Stimulated activated naive CD8-positive, alpha-beta T cell treated with anti-CD3 and anti-CD28 coated beads, Interleukin-15, Interleukin-2, amounts not matched to agents 100 ng/mL and 50 ng/mL, for 24 hours (primary cell): ENCODE data around the gene ITPK1.

Experiments
- H3K27ac Mint-ChIP-seq: one replicate; pipeline ENCODE4 v1.8.0; 2021; ENCODE audit warnings: mild to moderate bottlenecking, mixed read lengths
- H3K27me3 Mint-ChIP-seq: one replicate; pipeline ENCODE4 v1.8.0; 2021; ENCODE audit warnings: mixed read lengths
- H3K36me3 Mint-ChIP-seq: one replicate; pipeline ENCODE4 v1.8.0; 2021; ENCODE audit warnings: low read depth, mixed read lengths
- H3K4me1 Mint-ChIP-seq: one replicate; pipeline ENCODE4 v1.8.0; 2021; ENCODE audit warnings: low read depth, mixed read lengths
- H3K4me3 Mint-ChIP-seq: one replicate; pipeline ENCODE4 v1.8.0; 2021; ENCODE audit warnings: mild to moderate bottlenecking, mixed read lengths
- H3K9me3 Mint-ChIP-seq: one replicate; pipeline ENCODE4 v1.8.0; 2021; ENCODE audit warnings: mixed read lengths

The ITPK1 gene

DNA sequence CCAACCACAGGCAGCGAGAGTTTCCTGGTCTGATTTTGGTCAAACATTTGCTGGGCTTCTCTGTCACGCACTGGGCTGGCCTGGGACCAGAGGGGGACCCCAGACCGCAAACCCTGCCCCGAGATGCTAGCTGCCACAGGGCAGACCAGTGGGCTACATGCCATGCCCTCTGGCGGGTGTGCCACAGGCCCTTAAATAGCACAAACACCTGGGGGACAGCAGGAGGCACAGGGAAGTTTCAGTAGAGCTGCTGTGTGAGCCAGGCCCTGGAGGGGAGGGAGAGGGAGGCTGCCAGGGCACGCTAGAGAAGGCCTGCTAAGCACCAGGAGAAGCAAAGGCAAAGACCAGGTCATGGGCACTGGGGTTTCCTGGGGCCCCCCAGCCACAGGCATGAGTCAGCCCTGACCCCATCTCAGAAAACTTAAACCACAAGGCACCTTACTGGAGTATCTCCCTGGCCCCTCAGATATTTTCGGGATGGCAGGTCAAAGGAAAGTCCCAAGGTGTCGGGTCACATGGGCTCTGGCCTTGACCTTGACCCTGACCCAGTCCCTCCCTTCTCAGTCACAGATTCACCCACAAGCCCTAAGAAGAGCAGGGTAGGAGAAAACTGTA is 29.2 kb downstream of the ITPK1 start:
- no peaks in the 10 kb centered on the region for H3K27me3 Mint-ChIP-seq
- no peaks in the 10 kb centered on the region for H3K36me3 Mint-ChIP-seq
- H3K4me1 Mint-ChIP-seq = peaks cover 80% of the 10 kb centered on the region
- no peaks in the 10 kb centered on the region for H3K9me3 Mint-ChIP-seq
- H3K27ac Mint-ChIP-seq = peak overlapping the region; percentile 72
- H3K4me3 Mint-ChIP-seq = peak overlapping the region; percentile 35

DNA sequence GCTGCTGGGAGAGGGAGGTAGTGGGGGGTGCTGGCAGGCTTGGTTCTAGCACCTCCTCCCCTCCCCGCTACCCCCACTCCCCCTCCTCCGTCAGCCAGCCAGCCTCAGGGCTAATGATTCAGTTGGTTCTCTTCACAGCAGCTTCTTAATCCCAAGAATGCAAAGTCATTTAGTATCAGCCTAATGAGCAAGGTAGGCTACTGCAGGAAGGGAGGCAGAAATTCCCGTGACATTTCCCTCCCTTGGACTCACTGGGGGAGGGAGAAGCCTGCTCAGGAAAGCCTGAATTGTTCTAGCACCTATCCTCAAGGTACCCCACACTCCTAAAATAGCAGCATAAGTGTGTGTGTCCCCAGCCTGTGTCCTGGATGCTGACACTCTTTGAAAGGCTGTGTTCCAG is 29.8 kb downstream of the ITPK1 start:
- H3K4me3 Mint-ChIP-seq = peak overlapping the region; percentile 35
- no peaks in the 10 kb centered on the region for H3K27me3 Mint-ChIP-seq
- peak overlapping the region; percentile 72 for H3K27ac Mint-ChIP-seq
- peaks cover 77% of the 10 kb centered on the region for H3K4me1 Mint-ChIP-seq
- H3K36me3 Mint-ChIP-seq = no peaks in the 10 kb centered on the region
- H3K9me3 Mint-ChIP-seq = no peaks in the 10 kb centered on the region

DNA sequence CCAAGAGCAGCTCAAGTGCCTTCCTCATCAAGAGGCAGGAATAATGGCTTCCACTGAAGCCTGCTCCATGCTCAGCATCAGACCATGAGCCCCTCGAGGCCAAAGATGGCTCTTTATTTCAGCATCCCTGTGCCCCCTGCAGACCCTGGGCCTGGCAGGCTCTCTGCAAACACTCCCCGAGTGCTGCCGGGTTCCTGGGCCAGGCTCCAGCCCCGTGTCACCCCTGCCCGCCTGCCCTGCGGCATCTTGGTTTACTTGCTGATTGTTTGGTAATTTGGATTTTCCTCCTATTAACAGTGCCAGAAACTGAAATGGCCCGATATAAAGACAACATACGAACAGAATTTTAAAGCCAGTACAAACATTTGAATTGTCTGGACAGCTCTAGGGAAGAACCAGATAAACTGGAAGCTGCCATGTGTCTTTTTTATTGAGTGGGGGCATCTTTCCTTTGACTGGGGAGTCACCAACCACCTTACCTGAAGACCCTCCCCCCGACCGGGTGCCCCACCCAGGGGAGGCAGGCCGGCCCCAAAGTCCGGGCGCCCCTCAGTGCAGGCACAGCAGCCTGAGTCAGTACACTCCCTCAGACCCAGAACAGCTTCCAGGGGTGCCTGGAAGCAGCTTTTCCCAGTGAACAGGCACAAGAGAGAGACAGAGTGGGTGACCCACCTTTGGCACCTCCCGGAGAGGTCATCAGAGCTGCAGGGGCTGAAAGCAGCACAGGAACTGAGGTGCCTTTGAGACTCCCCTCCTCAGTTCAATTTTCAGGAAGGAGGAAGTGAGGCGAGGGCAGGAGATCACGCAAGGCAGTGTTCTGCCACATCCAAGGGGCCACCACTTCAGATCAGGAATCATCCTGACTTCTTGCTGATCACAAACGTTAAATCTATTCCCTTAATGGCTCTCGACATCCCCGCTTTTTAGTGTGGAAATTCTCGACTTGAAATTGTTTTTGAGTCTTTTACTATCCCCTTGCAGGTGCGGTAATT is 30.6 kb downstream of the ITPK1 start:
- Mint-ChIP-seq H3K27ac (peak overlapping the region; percentile 41), H3K4me3 (no peak overlapping the region), H3K4me1 (peaks cover 70% of the 10 kb centered on the region), H3K36me3 (no peaks in the 10 kb centered on the region), H3K27me3 (no peaks in the 10 kb centered on the region), H3K9me3 (no peaks in the 10 kb centered on the region)

DNA sequence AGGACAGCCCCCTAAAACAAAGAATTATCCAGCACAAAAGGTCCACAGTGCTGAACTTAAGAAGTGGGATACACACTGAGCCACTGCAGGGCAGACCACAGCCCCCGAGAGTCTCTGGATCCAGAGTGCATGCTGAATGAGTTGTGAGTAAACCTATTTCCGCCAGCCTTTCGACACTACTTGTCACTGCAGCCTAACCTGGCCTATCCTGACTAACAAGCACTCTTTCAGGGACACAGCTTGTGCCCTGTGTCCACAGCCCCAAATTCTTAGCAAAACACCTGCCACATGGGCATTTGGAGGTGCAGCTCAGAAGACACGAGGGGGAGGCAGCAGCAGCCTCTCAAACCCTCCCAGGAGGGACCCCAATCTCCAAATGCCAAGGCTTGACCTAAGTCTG is 31.3 kb downstream of the ITPK1 start:
- Mint-ChIP-seq H3K4me3 (no peak overlapping the region), H3K27ac (peak overlapping the region; percentile 31), H3K27me3 (no peaks in the 10 kb centered on the region), H3K36me3 (no peaks in the 10 kb centered on the region), H3K9me3 (no peaks in the 10 kb centered on the region), H3K4me1 (peaks cover 72% of the 10 kb centered on the region)

DNA sequence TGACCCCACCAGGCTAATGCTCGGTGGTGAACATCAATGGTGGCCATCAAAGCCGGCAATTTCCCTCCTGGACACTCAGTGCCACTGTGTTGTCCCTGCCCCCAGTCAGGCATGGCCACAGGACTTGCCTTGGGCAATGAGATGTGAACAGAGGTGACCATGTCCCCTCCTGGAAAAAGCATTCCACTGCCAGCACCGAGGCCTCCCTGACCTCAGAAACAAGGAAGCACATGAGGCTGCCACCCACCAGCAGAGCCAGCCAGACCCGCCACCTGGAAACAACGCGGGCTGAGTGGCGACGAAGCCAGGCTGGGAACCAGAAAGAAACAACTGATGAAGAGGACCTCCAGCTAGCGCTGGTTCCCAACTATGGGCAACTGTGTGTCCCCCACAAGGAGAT is 31.8 kb downstream of the ITPK1 start:
- Mint-ChIP-seq H3K36me3 (no peaks in the 10 kb centered on the region), H3K9me3 (no peaks in the 10 kb centered on the region), H3K27me3 (no peaks in the 10 kb centered on the region), H3K4me1 (peaks cover 77% of the 10 kb centered on the region), H3K27ac (peak overlapping the region; percentile 70), H3K4me3 (no peak overlapping the region)

DNA sequence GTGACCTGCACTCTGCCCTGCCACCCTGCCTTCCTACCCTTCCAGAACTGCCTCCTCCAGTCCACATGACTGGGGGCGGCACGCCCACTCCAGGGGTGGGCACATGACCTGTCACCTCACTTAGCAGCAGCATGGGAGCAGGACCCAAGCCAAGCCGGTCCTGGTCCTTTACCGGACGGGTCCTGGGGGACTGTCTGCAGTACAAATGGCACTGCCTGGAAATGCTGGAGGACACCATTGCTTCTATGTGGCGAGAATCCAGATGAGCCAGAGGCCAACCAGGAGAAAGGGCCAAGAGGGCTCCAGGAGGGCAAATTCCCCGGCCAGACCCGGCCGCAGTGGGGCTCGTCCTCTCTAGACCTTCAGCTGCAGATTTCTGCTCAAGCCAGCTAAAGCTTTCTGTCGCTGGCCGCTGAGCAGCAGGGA is 33.1 kb downstream of the ITPK1 start:
- H3K9me3 Mint-ChIP-seq = no peaks in the 10 kb centered on the region
- no peaks in the 10 kb centered on the region for H3K36me3 Mint-ChIP-seq
- H3K27ac Mint-ChIP-seq = peak overlapping the region; percentile 33
- peaks cover 86% of the 10 kb centered on the region for H3K4me1 Mint-ChIP-seq
- peak overlapping the region; percentile 14 for H3K4me3 Mint-ChIP-seq
- no peaks in the 10 kb centered on the region for H3K27me3 Mint-ChIP-seq

DNA sequence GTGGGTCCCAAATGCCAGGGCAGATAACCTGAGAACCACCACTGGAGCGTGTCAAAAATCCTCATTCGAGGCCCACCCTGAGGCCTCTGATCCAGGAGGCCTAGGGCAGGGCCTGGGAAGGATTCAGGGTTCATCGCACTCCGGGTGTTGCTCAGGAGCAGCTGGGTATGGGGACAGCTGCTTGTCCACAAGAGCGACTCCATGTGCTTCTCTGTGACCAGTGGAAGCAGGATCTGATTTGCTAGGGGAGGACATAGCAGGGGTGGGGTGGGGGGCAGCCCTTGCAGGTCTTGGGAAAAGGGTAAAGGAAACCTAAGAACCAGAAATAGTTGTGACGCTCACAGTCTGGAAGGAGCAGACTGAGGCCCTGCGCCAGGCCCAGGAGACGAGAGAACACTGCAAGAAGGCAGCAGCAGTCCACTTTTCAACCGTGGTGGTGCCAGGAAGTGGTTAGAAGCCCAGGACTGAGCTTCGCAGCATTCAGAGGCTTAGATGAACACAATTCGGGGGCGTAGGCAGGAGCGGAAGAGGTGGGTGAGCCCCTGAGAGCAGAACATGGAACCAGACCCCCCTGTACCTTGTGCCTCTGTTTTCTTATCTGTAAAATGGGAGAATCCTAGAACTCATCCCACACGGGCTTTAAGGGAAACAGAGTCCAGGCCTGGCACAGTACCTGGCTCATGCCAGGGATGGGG is 33.7 kb downstream of the ITPK1 start:
- Mint-ChIP-seq H3K4me1 (peaks cover 86% of the 10 kb centered on the region), H3K9me3 (no peaks in the 10 kb centered on the region), H3K27me3 (no peaks in the 10 kb centered on the region), H3K36me3 (no peaks in the 10 kb centered on the region), H3K27ac (peak overlapping the region; percentile 95), H3K4me3 (peak overlapping the region; percentile 45)

DNA sequence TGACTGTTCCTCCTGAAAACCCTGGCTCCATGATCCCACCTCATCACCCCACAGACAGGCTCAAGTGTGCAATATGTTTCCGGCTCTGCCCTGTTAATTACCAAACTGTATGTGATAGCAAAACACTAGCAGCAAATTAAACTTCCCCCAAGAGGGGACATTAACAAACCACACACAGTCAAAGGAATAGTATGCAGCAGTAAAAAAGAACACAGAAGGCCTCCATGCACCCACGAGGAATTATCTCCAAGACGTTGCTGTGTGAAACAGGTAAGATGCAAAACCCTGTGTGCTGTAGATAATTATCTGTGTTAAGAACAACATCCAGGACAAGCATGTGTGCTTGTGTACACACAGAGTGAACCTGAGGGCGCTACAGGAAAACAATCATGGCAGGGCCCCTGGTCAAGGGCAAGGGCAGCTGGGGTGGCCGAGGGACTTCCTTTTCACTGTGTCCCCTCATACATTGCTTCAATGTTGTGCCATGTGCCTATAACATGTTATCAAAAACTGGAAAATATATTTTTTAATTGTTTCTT is 35.8 kb downstream of the ITPK1 start:
- Mint-ChIP-seq H3K4me1 (peaks cover 86% of the 10 kb centered on the region), H3K4me3 (no peak overlapping the region), H3K9me3 (no peaks in the 10 kb centered on the region), H3K27me3 (no peaks in the 10 kb centered on the region), H3K36me3 (no peaks in the 10 kb centered on the region), H3K27ac (no peak overlapping the region)

DNA sequence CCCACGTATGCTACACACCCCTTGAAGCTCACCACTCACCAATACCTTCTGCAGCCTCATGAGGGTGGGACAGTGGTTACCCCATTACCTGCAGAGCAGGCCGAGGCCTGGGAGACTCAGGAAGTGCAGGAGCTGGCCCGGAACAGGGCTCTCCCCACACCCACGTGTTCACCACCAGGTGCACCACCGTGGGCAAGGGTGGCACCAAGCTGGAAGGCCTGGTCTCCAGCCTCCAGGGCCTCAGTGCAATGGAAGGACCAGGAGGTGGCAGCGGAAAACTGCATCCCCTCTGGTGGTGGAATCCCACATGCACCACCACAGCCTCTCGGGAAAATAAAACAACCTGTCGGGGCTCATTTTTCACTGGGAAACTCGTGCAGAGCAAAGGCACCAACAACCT is 36.4 kb downstream of the ITPK1 start:
- Mint-ChIP-seq H3K4me3 (no peak overlapping the region), H3K4me1 (peaks cover 86% of the 10 kb centered on the region), H3K27ac (peak overlapping the region; percentile 4), H3K36me3 (no peaks in the 10 kb centered on the region), H3K27me3 (no peaks in the 10 kb centered on the region), H3K9me3 (no peaks in the 10 kb centered on the region)

DNA sequence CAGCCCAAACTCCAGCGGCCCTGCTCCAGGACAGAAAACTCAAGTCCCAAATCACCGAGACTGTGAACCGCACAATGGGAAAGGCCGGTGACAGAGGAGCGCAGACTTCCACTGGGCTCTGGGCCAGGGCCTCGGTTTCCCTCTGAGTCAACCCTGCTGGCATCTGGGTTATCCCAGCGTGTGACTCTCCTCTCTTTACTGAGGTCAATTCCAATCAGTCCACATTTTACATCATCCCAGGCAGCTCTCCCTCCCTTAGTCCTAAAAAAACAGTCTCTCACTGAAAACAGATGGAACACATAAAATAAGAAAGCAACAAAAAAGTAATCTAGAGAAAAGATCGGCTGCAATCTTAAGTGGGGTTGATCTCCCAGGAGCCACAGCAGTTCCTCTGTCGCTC is 36.9 kb downstream of the ITPK1 start:
- peaks cover 86% of the 10 kb centered on the region for H3K4me1 Mint-ChIP-seq
- H3K4me3 Mint-ChIP-seq = no peak overlapping the region
- H3K9me3 Mint-ChIP-seq = no peaks in the 10 kb centered on the region
- peak overlapping the region; percentile 4 for H3K27ac Mint-ChIP-seq
- H3K36me3 Mint-ChIP-seq = no peaks in the 10 kb centered on the region
- no peaks in the 10 kb centered on the region for H3K27me3 Mint-ChIP-seq

DNA sequence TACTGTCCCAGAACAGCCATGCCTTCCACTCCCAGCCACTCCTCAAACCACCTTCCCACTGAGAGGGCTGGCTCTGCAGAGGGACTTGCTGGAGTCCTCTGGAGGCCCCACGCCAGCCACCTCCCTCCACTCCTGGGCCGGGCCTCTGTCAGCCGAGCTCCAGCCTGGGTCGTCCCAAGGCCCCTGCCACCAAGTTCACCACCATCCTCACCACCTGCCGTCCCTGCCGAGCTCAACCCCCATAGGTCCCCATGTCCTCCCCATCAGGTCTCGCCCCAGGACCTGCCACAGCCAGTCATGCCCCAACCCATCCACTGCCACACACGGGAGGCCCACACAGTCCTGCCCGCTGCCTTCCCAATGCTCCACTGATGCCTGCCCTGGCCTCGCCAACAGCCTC is 39.0 kb downstream of the ITPK1 start:
- peaks cover 10% of the 10 kb centered on the region for H3K36me3 Mint-ChIP-seq
- peak overlapping the region; percentile 1 for H3K4me3 Mint-ChIP-seq
- H3K9me3 Mint-ChIP-seq = no peaks in the 10 kb centered on the region
- peaks cover 82% of the 10 kb centered on the region for H3K4me1 Mint-ChIP-seq
- no peaks in the 10 kb centered on the region for H3K27me3 Mint-ChIP-seq
- H3K27ac Mint-ChIP-seq = no peak overlapping the region

DNA sequence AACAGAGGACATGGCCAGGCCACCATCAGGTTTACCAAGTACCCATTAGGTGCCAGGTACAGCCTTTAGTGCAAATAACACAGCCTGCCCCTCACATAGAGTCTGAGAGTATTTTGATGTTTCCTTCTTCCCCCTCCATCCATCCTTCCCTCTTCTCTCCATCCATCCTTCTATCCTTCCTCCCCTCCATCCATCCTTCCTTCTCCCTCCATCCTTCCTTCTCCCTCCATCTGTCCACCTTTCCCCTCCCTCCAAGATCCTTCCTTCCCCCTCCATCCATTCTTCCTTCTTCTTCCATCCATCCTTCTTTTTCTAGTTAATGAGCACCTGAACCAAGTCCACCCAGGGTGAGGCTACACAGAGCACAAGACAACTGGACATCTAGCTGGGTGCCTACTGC is 39.8 kb downstream of the ITPK1 start:
- peaks cover 79% of the 10 kb centered on the region for H3K4me1 Mint-ChIP-seq
- H3K27ac Mint-ChIP-seq = peak overlapping the region; percentile 83
- H3K4me3 Mint-ChIP-seq = no peak overlapping the region
- H3K36me3 Mint-ChIP-seq = peaks cover 10% of the 10 kb centered on the region
- no peaks in the 10 kb centered on the region for H3K9me3 Mint-ChIP-seq
- no peaks in the 10 kb centered on the region for H3K27me3 Mint-ChIP-seq

DNA sequence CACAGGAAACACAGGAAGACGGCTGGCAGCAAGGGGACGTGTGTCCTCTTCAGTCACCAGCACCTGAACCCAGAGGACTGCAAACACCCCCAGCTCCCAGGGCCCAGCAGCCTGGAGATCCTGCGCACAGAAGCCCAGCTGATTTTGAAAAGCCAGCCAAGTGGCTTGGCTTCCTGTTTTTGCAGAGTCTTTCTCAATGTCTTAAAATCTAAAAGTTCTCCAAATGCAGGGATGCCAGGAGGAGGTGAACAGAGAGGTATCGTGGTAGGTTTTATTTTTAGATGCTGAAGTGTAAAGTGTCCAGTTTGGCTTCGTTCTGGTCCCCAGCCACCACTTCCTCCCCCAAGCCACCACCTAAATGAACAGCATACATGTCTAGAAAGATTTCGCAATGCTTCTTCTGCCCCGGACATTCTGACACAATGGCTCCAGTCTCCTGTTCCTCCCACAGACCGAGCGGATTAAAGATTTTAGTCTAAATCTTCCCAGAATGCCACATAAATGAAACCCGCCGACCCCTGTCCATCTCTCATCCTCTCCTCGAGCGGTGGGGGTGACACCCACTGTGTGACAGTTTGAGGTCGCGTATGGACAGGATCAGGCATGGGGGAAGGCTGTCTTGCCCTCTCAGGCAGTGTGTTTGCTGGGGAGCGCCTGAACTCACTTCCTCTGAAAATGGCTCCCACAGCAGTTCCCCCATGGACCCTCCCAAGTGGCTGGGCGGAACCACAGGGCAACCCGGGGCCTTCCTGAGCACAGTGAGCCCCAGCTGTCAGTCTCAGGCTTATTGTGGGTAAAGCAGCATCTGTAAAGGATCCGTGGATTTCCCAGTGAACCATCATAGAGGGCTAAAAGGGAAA is 41.6 kb downstream of the ITPK1 start:
- H3K36me3 Mint-ChIP-seq = peaks cover 10% of the 10 kb centered on the region
- H3K9me3 Mint-ChIP-seq = no peaks in the 10 kb centered on the region
- peaks cover 80% of the 10 kb centered on the region for H3K4me1 Mint-ChIP-seq
- no peaks in the 10 kb centered on the region for H3K27me3 Mint-ChIP-seq
- H3K27ac Mint-ChIP-seq = peak overlapping the region; percentile 77
- H3K4me3 Mint-ChIP-seq = peak overlapping the region; percentile 59

DNA sequence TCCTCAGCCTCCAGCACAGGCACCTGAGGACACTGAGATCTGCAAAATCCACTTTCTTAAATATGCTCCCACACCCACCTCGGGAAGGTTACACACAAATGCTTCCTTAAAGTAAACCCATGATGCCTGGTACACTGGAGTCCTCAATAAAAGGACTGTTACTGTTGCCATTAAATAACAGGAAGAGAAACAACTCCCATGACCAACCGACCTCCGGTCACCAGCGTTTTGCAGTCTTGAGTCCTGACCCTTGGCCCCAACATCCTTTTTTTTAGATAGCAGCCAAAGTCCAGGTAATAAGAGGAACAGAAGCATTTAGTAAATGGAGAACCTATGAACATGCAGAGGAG is 42.4 kb downstream of the ITPK1 start:
- no peaks in the 10 kb centered on the region for H3K9me3 Mint-ChIP-seq
- peaks cover 10% of the 10 kb centered on the region for H3K36me3 Mint-ChIP-seq
- H3K4me3 Mint-ChIP-seq = peak overlapping the region; percentile 59
- no peaks in the 10 kb centered on the region for H3K27me3 Mint-ChIP-seq
- H3K4me1 Mint-ChIP-seq = peaks cover 80% of the 10 kb centered on the region
- peak overlapping the region; percentile 75 for H3K27ac Mint-ChIP-seq
